SK-N-SH (cell line): ENCODE measurements around the gene CDH13. TPM values are rescaled to one million over a fixed set of nuclear protein-coding genes. Genes with fewer than 3 reads are reported as not detected.

ENCODE experiments used
- CTCF ChIA-PET: fragments of 300-600, 350-600 bp; formaldehyde crosslinking; extraction: SDS; loops from one replicate; lab custom pipeline; 2021; lab: Yijun Ruan, JAX
- POLR2A ChIA-PET: fragments of 350-600 bp; sonication (Branson Sonifier 250); formaldehyde crosslinking; extraction: SDS; loops from one replicate; lab custom pipeline; 2020; ENCODE audit warnings: antibody characterized with exemption, inconsistent platforms; lab: Yijun Ruan, JAX
- DNase-seq: peaks from one replicate; pipeline ENCODE4 v3.0.0; 2012
- H2AFZ ChIP-seq: fragments of 200-600 bp; sonication (generic); 2 replicates; pipeline ENCODE4 v1.8.1; 2016; ENCODE audit warnings: antibody characterized with exemption, mild to moderate bottlenecking, low read depth
- H3F3A ChIP-seq: fragments of 200-600 bp; sonication (generic); replicated peaks from 2 replicates; pipeline ENCODE3; 2016; ENCODE audit warnings: antibody characterized with exemption, mild to moderate bottlenecking; ENCODE audit not compliant: insufficient read depth
- H3K27ac ChIP-seq, 2 experiments: fragments of 200-500 bp in 1 of 2; fragments of 200-600 bp in 1 of 2; sonication (Bioruptor generic) in 1 of 2; sonication (generic), shearing (Covaris generic) in 1 of 2; 2 replicates each; pipeline versions ENCODE4 v1.5.1 to v1.6.1; 2014 to 2016; ENCODE audit warnings: low read depth in 2 of 2, inconsistent platforms in 1 of 2, low read length in 1 of 2, mild to moderate bottlenecking in 1 of 2, mixed read lengths in 1 of 2
- H3K27me3 ChIP-seq: fragments of 200-600 bp; sonication (generic), shearing (Covaris generic); 2 replicates; pipeline ENCODE4 v1.6.1; 2016; ENCODE audit warnings: mixed run types; ENCODE audit not compliant: insufficient read depth
- H3K36me3 ChIP-seq, 2 experiments: fragments of 200-500 bp in 1 of 2; fragments of 200-600 bp in 1 of 2; sonication (Bioruptor generic) in 1 of 2; sonication (generic) in 1 of 2; replicated peaks in 1 of 2; 2 replicates each; pipeline versions ENCODE3 to v1.5.1; 2014 to 2016; ENCODE audit warnings: low read length in 1 of 2, mild to moderate bottlenecking in 1 of 2; ENCODE audit not compliant: insufficient read depth in 2 of 2, control insufficient read depth in 1 of 2
- H3K4me1 ChIP-seq, 2 experiments: fragments of 200-500 bp in 1 of 2; fragments of 200-600 bp in 1 of 2; sonication (Bioruptor generic) in 1 of 2; sonication (generic), shearing (Covaris generic) in 1 of 2; 2 replicates each; pipeline versions ENCODE4 v1.5.1 to v1.6.1; 2014 to 2016; ENCODE audit warnings: low read depth in 1 of 2, low read length in 1 of 2, mixed run types in 1 of 2; ENCODE audit not compliant: insufficient read depth in 2 of 2, control insufficient read depth in 1 of 2
- H3K4me2 ChIP-seq: fragments of 200-600 bp; sonication (generic), shearing (Covaris generic); 2 replicates; pipeline ENCODE4 v1.6.1; 2017; ENCODE audit warnings: mixed run types
- H3K4me3 ChIP-seq, 2 experiments: fragments of 200-500 bp in 1 of 2; fragments of 200-600 bp in 1 of 2; sonication (Bioruptor generic) in 1 of 2; sonication (generic), shearing (Covaris generic) in 1 of 2; 2 replicates each; pipeline versions ENCODE4 v1.5.1 to v1.8.1; 2014 to 2016; ENCODE audit warnings: low read depth in 2 of 2, inconsistent platforms in 1 of 2, low read length in 1 of 2, mild to moderate bottlenecking in 1 of 2, mixed read lengths in 1 of 2, moderate library complexity in 1 of 2
- H3K79me2 ChIP-seq: fragments of 200-600 bp; sonication (generic); 2 replicates; pipeline ENCODE4 v1.8.1; 2017; ENCODE audit warnings: mild to moderate bottlenecking; ENCODE audit not compliant: insufficient read depth
- H3K9ac ChIP-seq: fragments of 200-600 bp; sonication (generic); 2 replicates; pipeline ENCODE4 v1.6.1; 2017; ENCODE audit warnings: mixed run types
- H3K9me2 ChIP-seq: fragments of 200-600 bp; sonication (generic); 2 replicates; pipeline ENCODE4 v1.6.1; 2017; ENCODE audit warnings: mixed run types
- H3K9me3 ChIP-seq: fragments of 200-600 bp; sonication (generic); 2 replicates; pipeline ENCODE4 v1.6.1; 2017; ENCODE audit warnings: mixed run types, mild to moderate bottlenecking, moderate library complexity
- H4K20me1 ChIP-seq: fragments of 200-600 bp; sonication (generic); 2 replicates; pipeline ENCODE4 v1.6.1; 2017; ENCODE audit warnings: mild to moderate bottlenecking, mixed run types; ENCODE audit not compliant: insufficient read depth
- CHD2 ChIP-seq: fragments of 150-350 bp; IDR thresholded peaks from 2 replicates; pipeline ENCODE4 v1.6.1; 2018; ENCODE audit warnings: low read length; ENCODE audit not compliant: partially characterized antibody
- EP300 ChIP-seq, 2 experiments: IDR thresholded peaks; 2 replicates each; pipeline versions ENCODE4 v1.4.0 to v1.6.1; 2012; ENCODE audit warnings: borderline replicate concordance in 1 of 2, low read depth in 1 of 2, low read length in 1 of 2
- EZH2phosphoT487 ChIP-seq: fragments of 200-600 bp; sonication (generic); IDR thresholded peaks from 2 replicates; pipeline ENCODE4 v1.6.1; 2017; ENCODE audit warnings: low read depth, mixed run types, mild to moderate bottlenecking, antibody characterized with exemption, moderate library complexity, borderline replicate concordance
- FOSL2 ChIP-seq: IDR thresholded peaks from 2 replicates; pipeline ENCODE4 v1.4.0; 2012; ENCODE audit warnings: low read depth, mild to moderate bottlenecking, moderate library complexity, borderline replicate concordance
- FOXJ3 ChIP-seq: sonication (generic); formaldehyde crosslinking; IDR thresholded peaks from 2 replicates; pipeline ENCODE4 v1.5.1; 2020; ENCODE audit warnings: mild to moderate bottlenecking, missing genetic modification reagents
- FOXM1 ChIP-seq: IDR thresholded peaks from 2 replicates; pipeline ENCODE4 v1.4.0; 2012; ENCODE audit warnings: low read depth, mild to moderate bottlenecking
- GABPA ChIP-seq: IDR thresholded peaks from 2 replicates; pipeline ENCODE4 v1.4.0; 2012; ENCODE audit warnings: low read depth, mild to moderate bottlenecking
- JUND ChIP-seq: IDR thresholded peaks from 2 replicates; pipeline ENCODE4 v1.4.0; 2012
- MEF2A ChIP-seq: IDR thresholded peaks from 2 replicates; pipeline ENCODE4 v1.4.0; 2012; ENCODE audit warnings: low read depth, borderline replicate concordance
- NFIC ChIP-seq: IDR thresholded peaks from 2 replicates; pipeline ENCODE4 v1.4.0; 2012; ENCODE audit warnings: borderline replicate concordance
- NRF1 ChIP-seq: IDR thresholded peaks from 2 replicates; pipeline ENCODE4 v1.6.1; 2012; ENCODE audit warnings: low read depth, mild to moderate bottlenecking, low read length
- POLR2AphosphoS5 ChIP-seq: IDR thresholded peaks from 2 replicates; pipeline ENCODE4 v1.6.1; 2012; ENCODE audit warnings: low read depth, low read length
- RAD21 ChIP-seq: IDR thresholded peaks from 2 replicates; pipeline ENCODE4 v1.6.1; 2012; ENCODE audit warnings: mild to moderate bottlenecking, low read length
- RCOR1 ChIP-seq: fragments of 150-350 bp; IDR thresholded peaks from 2 replicates; pipeline ENCODE4 v1.6.1; 2017; ENCODE audit warnings: antibody characterized with exemption, low read length
- SIN3A ChIP-seq: IDR thresholded peaks from 2 replicates; pipeline ENCODE4 v1.6.1; 2012; ENCODE audit warnings: low read depth, mild to moderate bottlenecking, low read length, moderate library complexity, borderline replicate concordance
- TEAD4 ChIP-seq: IDR thresholded peaks from 2 replicates; pipeline ENCODE4 v1.4.0; 2012; ENCODE audit warnings: mild to moderate bottlenecking, borderline replicate concordance; ENCODE audit not compliant: insufficient read depth
- YY1 ChIP-seq: IDR thresholded peaks from 2 replicates; pipeline ENCODE4 v1.4.0; 2012; ENCODE audit warnings: low read depth, mild to moderate bottlenecking
- whole genome bisulfite sequencing: methylation state at CpG from one replicate; pipeline ENCODE4 v1.1.6; 2017; ENCODE audit warnings: low lambda C conversion rate; 5-methylcytosine and 5-hydroxymethylcytosine counted together
- polyA plus RNA-seq, 3 experiments: library from polyadenylated mRNA; depleted of rRNA; stranded (reverse); fragments of >200 nt; gene quantifications; 2 replicates each; pipeline ENCODE4 v1.2.3, GENCODE V29; 2012
- TF ChIP-seq, protein P1 (sequence below): IDR thresholded peaks from 2 replicates; pipeline ENCODE4 v1.4.0; 2012; ENCODE audit warnings: low read depth, borderline replicate concordance
- TF ChIP-seq, protein P2 (sequence below): IDR thresholded peaks from 2 replicates; pipeline ENCODE4; 2012
- TF ChIP-seq, protein P3 (sequence below): IDR thresholded peaks from 2 replicates; pipeline ENCODE4 v1.4.0; 2012; ENCODE audit warnings: low read depth, borderline replicate concordance
- TF ChIP-seq, protein P4 (sequence below): fragments of 150-350 bp; IDR thresholded peaks from 2 replicates; pipeline ENCODE4 v1.6.1; 2016; ENCODE audit warnings: mild to moderate bottlenecking, low read depth, low read length

The CDH13 gene
- polyA plus RNA-seq, 1 of the 3 experiments (the other 2 are of a cell fraction), result 93.0 TPM

DNA sequence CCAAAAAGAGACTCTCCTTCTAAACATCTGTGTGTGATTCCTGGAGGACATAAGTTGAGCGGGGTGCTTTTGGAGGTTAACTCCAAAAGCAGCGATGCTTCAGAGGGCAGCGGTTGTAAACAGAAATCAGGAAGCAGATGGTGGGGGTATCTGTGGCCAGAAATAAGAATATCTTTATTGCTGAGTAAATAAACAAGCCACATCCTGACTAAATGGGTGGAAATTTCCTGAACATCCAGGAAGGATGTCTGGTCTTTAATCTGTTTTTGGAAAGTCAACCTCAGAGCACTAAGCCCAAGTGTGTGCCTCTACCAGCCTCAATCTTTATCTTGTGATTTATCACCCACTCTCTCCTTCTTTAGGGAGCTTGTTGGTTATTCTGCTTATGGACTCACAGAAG is 123.3 kb downstream of the CDH13 start:
- no peak for DNase-seq
- no peak for TF ChIP-seq NRF1
- no peak for TF ChIP-seq MEF2A
- TF ChIP-seq RCOR1, result no peak
- TF ChIP-seq YY1, result no peak
- TF ChIP-seq, protein P1, sequence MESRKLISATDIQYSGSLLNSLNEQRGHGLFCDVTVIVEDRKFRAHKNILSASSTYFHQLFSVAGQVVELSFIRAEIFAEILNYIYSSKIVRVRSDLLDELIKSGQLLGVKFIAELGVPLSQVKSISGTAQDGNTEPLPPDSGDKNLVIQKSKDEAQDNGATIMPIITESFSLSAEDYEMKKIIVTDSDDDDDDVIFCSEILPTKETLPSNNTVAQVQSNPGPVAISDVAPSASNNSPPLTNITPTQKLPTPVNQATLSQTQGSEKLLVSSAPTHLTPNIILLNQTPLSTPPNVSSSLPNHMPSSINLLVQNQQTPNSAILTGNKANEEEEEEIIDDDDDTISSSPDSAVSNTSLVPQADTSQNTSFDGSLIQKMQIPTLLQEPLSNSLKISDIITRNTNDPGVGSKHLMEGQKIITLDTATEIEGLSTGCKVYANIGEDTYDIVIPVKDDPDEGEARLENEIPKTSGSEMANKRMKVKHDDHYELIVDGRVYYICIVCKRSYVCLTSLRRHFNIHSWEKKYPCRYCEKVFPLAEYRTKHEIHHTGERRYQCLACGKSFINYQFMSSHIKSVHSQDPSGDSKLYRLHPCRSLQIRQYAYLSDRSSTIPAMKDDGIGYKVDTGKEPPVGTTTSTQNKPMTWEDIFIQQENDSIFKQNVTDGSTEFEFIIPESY, result no peak
- no peak for TF ChIP-seq JUND
- no peak for TF ChIP-seq EP300 (IDR thresholded peaks at IDR 0.05; ENCODE audit: borderline replicate concordance in 1 of 2, low read depth in 1 of 2, low read length in 1 of 2)
- no peaks in the 10 kb centered on the region for H4K20me1 ChIP-seq
- H3K9me2 ChIP-seq, result no peaks in the 10 kb centered on the region
- CTCF ChIA-PET, result interaction anchor here (0.7 kb wide), 1 partner anchor 354 kb away, joined by 3 read pairs; no protein-coding TSS in a partner anchor
- no peaks in the 10 kb centered on the region for H3K36me3 ChIP-seq
- H3K79me2 ChIP-seq, result no peaks in the 10 kb centered on the region
- no peaks in the 10 kb centered on the region; a peak in 1 of 4 replicates for H3K4me1 ChIP-seq
- H3F3A ChIP-seq, result peaks cover 2% of the 10 kb centered on the region
- H2AFZ ChIP-seq, result no peak overlapping the region
- no peak overlapping the region for H3K27ac ChIP-seq
- no peak overlapping the region for H3K4me3 ChIP-seq
- POLR2A ChIA-PET, result no interaction called here
- H3K27me3 ChIP-seq, result no peaks in the 10 kb centered on the region
- no peaks in the 10 kb centered on the region for H3K9me3 ChIP-seq
- WGBS, result 39% methylated on average over 3 of the region's 3 CpGs
- no peak overlapping the region for H3K9ac ChIP-seq
- no peak overlapping the region for H3K4me2 ChIP-seq

DNA sequence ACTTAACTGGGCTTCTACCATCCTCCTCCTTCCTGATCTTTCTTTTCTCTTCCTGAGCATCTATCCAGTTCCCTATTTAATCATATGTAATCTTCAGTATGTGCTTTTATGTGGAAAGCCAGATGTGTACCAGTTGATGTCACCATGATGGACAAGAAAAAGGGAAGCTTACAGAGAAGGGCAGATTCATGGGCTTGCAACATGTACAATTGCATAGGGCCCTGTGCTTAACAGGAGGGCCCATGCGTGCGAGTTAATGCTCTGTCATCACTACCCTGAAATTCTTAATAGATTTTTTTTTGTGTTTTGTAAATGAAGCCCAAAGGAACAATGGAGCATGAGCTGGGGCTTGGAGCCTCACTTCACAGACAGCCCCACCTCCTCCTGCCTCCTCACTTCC is 124.3 kb downstream of the CDH13 start:
- H3K79me2 ChIP-seq, result no peaks in the 10 kb centered on the region
- POLR2A ChIA-PET, result no interaction called here

More for the DNA sequence above, 124.3 kb downstream of the CDH13 start:
- no peak for DNase-seq
- H3K9me2 ChIP-seq, result no peaks in the 10 kb centered on the region
- H2AFZ ChIP-seq, result no peak overlapping the region
- TF ChIP-seq SIN3A (no peak), RCOR1 (no peak), JUND (no peak), NFIC (no peak), FOXJ3 (no peak), CHD2 (no peak), GABPA (no peak), POLR2AphosphoS5 (no peak), FOSL2 (no peak), FOXM1 (no peak), TEAD4 (no peak), RAD21 (no peak), YY1 (no peak), EZH2phosphoT487 (no peak), MEF2A (no peak)
- TF ChIP-seq, protein P2, sequence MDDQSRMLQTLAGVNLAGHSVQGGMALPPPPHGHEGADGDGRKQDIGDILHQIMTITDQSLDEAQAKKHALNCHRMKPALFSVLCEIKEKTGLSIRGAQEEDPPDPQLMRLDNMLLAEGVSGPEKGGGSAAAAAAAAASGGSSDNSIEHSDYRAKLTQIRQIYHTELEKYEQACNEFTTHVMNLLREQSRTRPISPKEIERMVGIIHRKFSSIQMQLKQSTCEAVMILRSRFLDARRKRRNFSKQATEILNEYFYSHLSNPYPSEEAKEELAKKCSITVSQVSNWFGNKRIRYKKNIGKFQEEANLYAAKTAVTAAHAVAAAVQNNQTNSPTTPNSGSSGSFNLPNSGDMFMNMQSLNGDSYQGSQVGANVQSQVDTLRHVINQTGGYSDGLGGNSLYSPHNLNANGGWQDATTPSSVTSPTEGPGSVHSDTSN, result no peak
- TF ChIP-seq, protein P3, sequence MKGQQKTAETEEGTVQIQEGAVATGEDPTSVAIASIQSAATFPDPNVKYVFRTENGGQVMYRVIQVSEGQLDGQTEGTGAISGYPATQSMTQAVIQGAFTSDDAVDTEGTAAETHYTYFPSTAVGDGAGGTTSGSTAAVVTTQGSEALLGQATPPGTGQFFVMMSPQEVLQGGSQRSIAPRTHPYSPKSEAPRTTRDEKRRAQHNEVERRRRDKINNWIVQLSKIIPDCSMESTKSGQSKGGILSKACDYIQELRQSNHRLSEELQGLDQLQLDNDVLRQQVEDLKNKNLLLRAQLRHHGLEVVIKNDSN, result no peak
- TF ChIP-seq, protein P4, sequence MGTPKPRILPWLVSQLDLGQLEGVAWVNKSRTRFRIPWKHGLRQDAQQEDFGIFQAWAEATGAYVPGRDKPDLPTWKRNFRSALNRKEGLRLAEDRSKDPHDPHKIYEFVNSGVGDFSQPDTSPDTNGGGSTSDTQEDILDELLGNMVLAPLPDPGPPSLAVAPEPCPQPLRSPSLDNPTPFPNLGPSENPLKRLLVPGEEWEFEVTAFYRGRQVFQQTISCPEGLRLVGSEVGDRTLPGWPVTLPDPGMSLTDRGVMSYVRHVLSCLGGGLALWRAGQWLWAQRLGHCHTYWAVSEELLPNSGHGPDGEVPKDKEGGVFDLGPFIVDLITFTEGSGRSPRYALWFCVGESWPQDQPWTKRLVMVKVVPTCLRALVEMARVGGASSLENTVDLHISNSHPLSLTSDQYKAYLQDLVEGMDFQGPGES, result no peak
- H4K20me1 ChIP-seq, result no peaks in the 10 kb centered on the region
- H3K4me2 ChIP-seq, result no peak overlapping the region
- no peaks in the 10 kb centered on the region for H3K36me3 ChIP-seq
- H3K4me3 ChIP-seq, result no peak overlapping the region
- no peak overlapping the region for H3K9ac ChIP-seq
- no peaks in the 10 kb centered on the region; a peak in 1 of 4 replicates for H3K4me1 ChIP-seq
- no peaks in the 10 kb centered on the region for H3K27me3 ChIP-seq
- H3K27ac ChIP-seq, result no peak overlapping the region
- no peaks in the 10 kb centered on the region for H3K9me3 ChIP-seq
- H3F3A ChIP-seq, result peaks cover 12% of the 10 kb centered on the region
- 61% methylated on average over 2 of the region's 2 CpGs for WGBS
- CTCF ChIA-PET, result interaction anchor here (1.1 kb wide), 1 partner anchor 13 kb away, joined by 4 read pairs; no protein-coding TSS in a partner anchor
